WTC11 (cell line): ENCODE measurements around the gene KCNK5. TPM values are rescaled to one million over a fixed set of nuclear protein-coding genes. Genes with fewer than 3 reads are reported as not detected.

Experiments
- ATAC-seq: fragments of 200-7000 bp; cut with Tn5 transposase; 2 replicates; pipeline ENCODE4 v1.10.0; 2021; ENCODE audit warnings: mild to moderate bottlenecking, moderate library complexity
- CTCF ChIA-PET: fragments of 300-600 bp; sonication (Branson Sonifier 250); formaldehyde crosslinking; loops from one replicate; lab custom pipeline; 2021; ENCODE audit warnings: antibody characterized with exemption; lab: Charles Lee
- POLR2A ChIA-PET: fragments of 350-600 bp; sonication (Branson Sonifier 250); formaldehyde crosslinking; loops from one replicate; lab custom pipeline; 2021; ENCODE audit warnings: antibody characterized with exemption; lab: Charles Lee
- DNase-seq: peaks from one replicate; pipeline ENCODE4 v3.0.0; 2021; ENCODE audit warnings: low spot score
- H3K27ac Mint-ChIP-seq: 2 replicates; pipeline ENCODE4 v1.8.0; 2021; ENCODE audit warnings: mixed read lengths
- H3K27me3 Mint-ChIP-seq: 2 replicates; pipeline ENCODE4 v1.8.0; 2021; ENCODE audit warnings: low read depth, mild to moderate bottlenecking, moderate library complexity, mixed read lengths
- H3K36me3 Mint-ChIP-seq: 2 replicates; pipeline ENCODE4 v1.8.0; 2021; ENCODE audit warnings: mixed read lengths
- H3K4me1 Mint-ChIP-seq: 2 replicates; pipeline ENCODE4 v1.8.0; 2022; ENCODE audit warnings: mixed read lengths
- H3K4me3 Mint-ChIP-seq: 2 replicates; pipeline ENCODE4 v1.8.0; 2021; ENCODE audit warnings: mild to moderate bottlenecking, moderate library complexity, mixed read lengths
- H3K9me3 Mint-ChIP-seq: 2 replicates; pipeline ENCODE4 v1.8.0; 2021; ENCODE audit warnings: mixed read lengths
- ATF1 ChIP-seq: sonication (generic); formaldehyde crosslinking; IDR thresholded peaks from 2 replicates; pipeline ENCODE4 v1.8.1; 2023; ENCODE audit warnings: mild to moderate bottlenecking, moderate library complexity, missing genetic modification reagents
- E2F1 ChIP-seq: sonication (generic); formaldehyde crosslinking; IDR thresholded peaks from 2 replicates; pipeline ENCODE4 v1.8.0; 2022; ENCODE audit warnings: mild to moderate bottlenecking, missing genetic modification reagents
- E2F5 ChIP-seq: sonication (generic); formaldehyde crosslinking; IDR thresholded peaks from 2 replicates; pipeline ENCODE4 v1.8.1; 2022; ENCODE audit warnings: mild to moderate bottlenecking, moderate library complexity, missing genetic modification reagents
- ERG ChIP-seq: fragments of 250-450 bp; sonication (Bioruptor Pico); IDR thresholded peaks from 2 replicates; pipeline ENCODE4 v1.8.0; 2021; ENCODE audit warnings: mild to moderate bottlenecking
- ETV6 ChIP-seq: sonication (generic); formaldehyde crosslinking; IDR thresholded peaks from 2 replicates; pipeline ENCODE4 v1.8.1; 2022; ENCODE audit warnings: mild to moderate bottlenecking, missing genetic modification reagents
- FOXP4 ChIP-seq: sonication (generic); formaldehyde crosslinking; IDR thresholded peaks from 2 replicates; pipeline ENCODE4 v1.8.0; 2022; ENCODE audit warnings: mild to moderate bottlenecking, missing genetic modification reagents
- GTF2I ChIP-seq: fragments of 250-450 bp; sonication (Bioruptor Pico); conservative IDR thresholded peaks from 2 replicates; pipeline ENCODE4 v1.4.0; 2021; ENCODE audit warnings: mild to moderate bottlenecking
- PRDM15 ChIP-seq: sonication (generic); formaldehyde crosslinking; IDR thresholded peaks from 2 replicates; pipeline ENCODE4 v1.8.0; 2022; ENCODE audit warnings: missing genetic modification reagents
- PREB ChIP-seq: sonication (generic); formaldehyde crosslinking; IDR thresholded peaks from 2 replicates; pipeline ENCODE4 v1.8.1; 2022; ENCODE audit warnings: mild to moderate bottlenecking, missing genetic modification reagents, moderate library complexity, borderline replicate concordance
- ZNF263 ChIP-seq: sonication (generic); formaldehyde crosslinking; IDR thresholded peaks from 2 replicates; pipeline ENCODE4 v1.8.1; 2022; ENCODE audit warnings: low read depth, mild to moderate bottlenecking, moderate library complexity, missing genetic modification reagents
- ZNF512 ChIP-seq: sonication (generic); formaldehyde crosslinking; IDR thresholded peaks from 2 replicates; pipeline ENCODE4 v1.8.1; 2022; ENCODE audit warnings: missing genetic modification reagents, borderline replicate concordance
- total RNA-seq: library from RNA; stranded (reverse); gene quantifications from 3 replicates; pipeline ENCODE4 v1.2.3, GENCODE V29; 2021

The KCNK5 gene
- total RNA-seq, 1 experiment from 2014 or later = 41.8 TPM

- TF ChIP-seq PRDM15 (CRISPR knock-in tag) = no peak
- TF ChIP-seq E2F5 (CRISPR knock-in tag) = no peak
- no peak for TF ChIP-seq ATF1 (CRISPR knock-in tag)
- TF ChIP-seq GTF2I = no peak
- TF ChIP-seq ZNF512 (CRISPR knock-in tag) = no peak
- no peak for TF ChIP-seq PREB
- TF ChIP-seq E2F1 (CRISPR knock-in tag) = no peak
- TF ChIP-seq ETV6 (CRISPR knock-in tag) = no peak
- TF ChIP-seq ZNF263 (CRISPR knock-in tag) = no peak
- no peak for TF ChIP-seq FOXP4 (CRISPR knock-in tag)
- TF ChIP-seq, all 79 proteins: peak for 0
These were observed 31.2 kb upstream of the KCNK5 start (continued) for GRCh38 chr6:39260456-39260855.

GRCh38 chr6:39256294-39256940 lies 27.1 kb upstream of the KCNK5 start:
- peaks cover 2% of the 10 kb centered on the region; the same call in 1 of the 2 replicates for H3K27me3 Mint-ChIP-seq
- no peak overlapping the region for H3K4me3 Mint-ChIP-seq
- peak overlapping the region; percentile 31; the same call in 1 of the 2 replicates for H3K27ac Mint-ChIP-seq
- CTCF ChIA-PET = interaction anchor here (0.6 to 2.8 kb wide), 11 partner anchors 17 to 154 kb away, joined by 3 to 15 read pairs (median 3); no protein-coding TSS in a partner anchor
- peak; percentile 22 for DNase-seq
- H3K4me1 Mint-ChIP-seq = peaks cover 44% of the 10 kb centered on the region
- TF ChIP-seq ERG (CRISPR knock-in tag) = no peak
- peak; percentile 86 for TF ChIP-seq ETV6 (CRISPR knock-in tag)
- POLR2A ChIA-PET = interaction anchor here (0.6 to 0.7 kb wide), 2 partner anchors 17 to 177 kb away, joined by 3 to 5 read pairs; no protein-coding TSS in a partner anchor
- ATAC-seq = peak; percentile 97
- H3K36me3 Mint-ChIP-seq = peaks cover 15% of the 10 kb centered on the region
- peaks cover 22% of the 10 kb centered on the region for H3K9me3 Mint-ChIP-seq
